Sigmoid colon (tissue), 7 donors: Measurements from ENCODE around the gene LIPT1. TPM values are rescaled to one million over a fixed set of nuclear protein-coding genes. Genes with fewer than 3 reads are reported as not detected.

ENCODE experiments used
- DNase-seq: peaks from one replicate; pipeline ENCODE4 v3.0.0-alpha.2; 2019
- H3K27ac ChIP-seq, 4 donors: fragments of 200-600 bp; sonication (generic); one replicate each; pipeline ENCODE4 v1.5.1; 2016 to 2019; ENCODE audit warnings: mild to moderate bottlenecking in 1 of 4
- H3K27me3 ChIP-seq, 3 donors: fragments of 200-600 bp; sonication (generic); one replicate each; pipeline ENCODE4 v1.5.1; 2019; ENCODE audit warnings: mild to moderate bottlenecking in 1 of 3
- H3K36me3 ChIP-seq, 4 donors: fragments of 200-600 bp; sonication (generic); one replicate each; pipeline ENCODE4 v1.5.1; 2016 to 2019
- H3K4me1 ChIP-seq, 4 donors: fragments of 200-600 bp; sonication (generic); one replicate each; pipeline ENCODE4 v1.5.1; 2017 to 2019
- H3K4me3 ChIP-seq, 4 donors: fragments of 200-600 bp; sonication (generic); one replicate each; pipeline ENCODE4 v1.5.1; 2017 to 2019; ENCODE audit warnings: mild to moderate bottlenecking in 2 of 4, moderate library complexity in 1 of 4
- H3K9me3 ChIP-seq, 4 donors: fragments of 200-600 bp in 3 of 4; sonication (generic) in 3 of 4; one replicate each; pipeline versions ENCODE4 v1.5.1 to v1.6.1; 2013 to 2019
- EP300 ChIP-seq, 4 donors: sonication (generic); formaldehyde crosslinking; IDR thresholded peaks; one replicate each; pipeline ENCODE4 v1.6.1; 2017; ENCODE audit warnings: antibody characterized with exemption in 4 of 4
- POLR2A ChIP-seq, 2 donors: fragments of 450-650 bp; IDR thresholded peaks; one replicate each; pipeline ENCODE4 v1.6.1; 2016; ENCODE audit warnings: antibody characterized with exemption in 2 of 2, mild to moderate bottlenecking in 2 of 2, moderate library complexity in 2 of 2
- POLR2AphosphoS5 ChIP-seq, 4 donors: sonication (generic); formaldehyde crosslinking; IDR thresholded peaks; one replicate each; pipeline ENCODE4 v1.6.1; 2017; ENCODE audit warnings: antibody characterized with exemption in 4 of 4
- whole genome bisulfite sequencing, 2 donors: extraction: QIAGEN DNeasy Blood & Tissue Kit; methylation state at CpG; one replicate each; pipeline ENCODE4 v1.1.7; 2013; 5-methylcytosine and 5-hydroxymethylcytosine counted together
- intact Hi-C: fragments of 100-400 bp; cut with DNase I; formaldehyde crosslinking; loops from one replicate; pipeline ENCODE4 v1.15.1; 2023
- polyA plus RNA-seq, 3 donors: library from polyadenylated mRNA; stranded (reverse); fragments of 200-250 nt; gene quantifications; one replicate each; pipeline ENCODE4 v1.2.3, GENCODE V29; 2013
- total RNA-seq, 4 donors: library from RNA; depleted of rRNA; stranded (reverse); fragments of >200 nt; gene quantifications; one replicate each; pipeline ENCODE4 v1.1.0, GENCODE V29; 2016
- TF ChIP-seq, protein P1 (sequence below), 4 experiments: fragments of 450-650 bp in 3 of 4; fragments of 200-600 bp in 1 of 4; IDR thresholded peaks; one replicate each; pipeline ENCODE4 v1.5.1; 2016 to 2019; ENCODE audit warnings: antibody characterized with exemption in 4 of 4, mild to moderate bottlenecking in 3 of 4, moderate library complexity in 2 of 4
- donor health status: healthy with polysubstance abuse.
- donor health status: Bipolar disorder and iron deficiency.
- donor health status: healthy.

Gene LIPT1
- total RNA-seq: 1 to 10 TPM; 4.8 to 9.5 (median 7.4) TPM
- 1 to 10 TPM; 3.9 to 9.0 (median 5.1) TPM for polyA plus RNA-seq

- H3K4me1 ChIP-seq: peaks cover 0 to 19% (median 18%) of the 10 kb centered on the region in 4 donors
- no peaks in the 10 kb centered on the region for H3K27me3 ChIP-seq
- DNase-seq: peak; percentile 97
- TF ChIP-seq POLR2A (IDR thresholded peaks at IDR 0.05) (peak; percentile 68 to 78), EP300 (IDR thresholded peaks at IDR 0.05) (peak in 1 of 4 donors; percentile 96), POLR2AphosphoS5 (IDR thresholded peaks at IDR 0.05) (peak; percentile 90 to 97 (median 92))
- TF ChIP-seq, protein P1, sequence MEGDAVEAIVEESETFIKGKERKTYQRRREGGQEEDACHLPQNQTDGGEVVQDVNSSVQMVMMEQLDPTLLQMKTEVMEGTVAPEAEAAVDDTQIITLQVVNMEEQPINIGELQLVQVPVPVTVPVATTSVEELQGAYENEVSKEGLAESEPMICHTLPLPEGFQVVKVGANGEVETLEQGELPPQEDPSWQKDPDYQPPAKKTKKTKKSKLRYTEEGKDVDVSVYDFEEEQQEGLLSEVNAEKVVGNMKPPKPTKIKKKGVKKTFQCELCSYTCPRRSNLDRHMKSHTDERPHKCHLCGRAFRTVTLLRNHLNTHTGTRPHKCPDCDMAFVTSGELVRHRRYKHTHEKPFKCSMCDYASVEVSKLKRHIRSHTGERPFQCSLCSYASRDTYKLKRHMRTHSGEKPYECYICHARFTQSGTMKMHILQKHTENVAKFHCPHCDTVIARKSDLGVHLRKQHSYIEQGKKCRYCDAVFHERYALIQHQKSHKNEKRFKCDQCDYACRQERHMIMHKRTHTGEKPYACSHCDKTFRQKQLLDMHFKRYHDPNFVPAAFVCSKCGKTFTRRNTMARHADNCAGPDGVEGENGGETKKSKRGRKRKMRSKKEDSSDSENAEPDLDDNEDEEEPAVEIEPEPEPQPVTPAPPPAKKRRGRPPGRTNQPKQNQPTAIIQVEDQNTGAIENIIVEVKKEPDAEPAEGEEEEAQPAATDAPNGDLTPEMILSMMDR (IDR thresholded peaks at IDR 0.05): no peak
- intact Hi-C loops: loop anchor here (2.0 to 10.0 kb wide), 3 partner anchors 26 to 340 kb away; partner anchors contain the start of genes EIF5B, MITD1, MRPL30 and REV1
- peak within 1 kb of the TSS; percentile 61 to 85 (median 66) for H3K4me3 ChIP-seq
- 0% methylated on average over 70 of the region's 70 CpGs for WGBS, 2 donors
- peak within 1 kb of the TSS; percentile 83 to 91 (median 84) for H3K27ac ChIP-seq
- H3K36me3 ChIP-seq: peaks cover 0 to 22% (median 5%) of the 10 kb centered on the region in 4 donors
- no peaks in the 10 kb centered on the region for H3K9me3 ChIP-seq
These were observed at the start of gene LIPT1, which contains the start of gene TSGA10 for GRCh38 chr2:99154643-99155536. Gene LIPT1, plus strand, starts transcription at chr2:99154967. Its CDS starts 6,991 bp downstream, at chr2:99161958. Gene TSGA10, minus strand, starts transcription at chr2:99154942. Its CDS starts 45,503 bp downstream, at chr2:99109439.

DNA sequence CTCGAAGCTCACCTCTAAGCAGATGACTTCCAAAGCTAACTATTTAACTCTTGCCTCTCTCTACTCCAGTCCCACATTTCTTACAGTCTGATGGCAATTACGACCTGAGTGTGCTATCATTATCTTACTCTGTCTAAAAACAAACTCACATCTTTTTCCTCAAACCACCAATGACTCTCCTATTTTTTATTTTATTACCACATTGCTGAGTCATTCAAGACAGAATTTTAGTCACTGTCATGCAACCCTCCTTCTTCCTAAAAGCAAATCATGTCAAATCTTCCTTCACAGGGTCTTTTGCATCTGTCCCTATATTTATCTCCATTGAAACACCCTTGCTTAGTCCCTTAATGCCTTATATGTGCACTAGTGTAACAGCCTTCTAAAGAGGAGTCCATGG lies 47.9 kb upstream of the LIPT1 start:
- H3K27ac ChIP-seq: no peak overlapping the region
- no peaks in the 10 kb centered on the region for H3K4me1 ChIP-seq
- TF ChIP-seq, protein P1 (IDR thresholded peaks at IDR 0.05): no peak
- TF ChIP-seq EP300 (IDR thresholded peaks at IDR 0.05) (no peak), POLR2AphosphoS5 (IDR thresholded peaks at IDR 0.05) (no peak), POLR2A (IDR thresholded peaks at IDR 0.05) (no peak)
- 60 to 78% methylated on average over 2 of the region's 2 CpGs for WGBS, 2 donors
- no peaks in the 10 kb centered on the region for H3K9me3 ChIP-seq
- intact Hi-C loops: no loop called here
- DNase-seq: no peak
- H3K27me3 ChIP-seq: peaks cover 0 to 4% (median 0%) of the 10 kb centered on the region in 3 donors
- no peaks in the 10 kb centered on the region for H3K36me3 ChIP-seq
- H3K4me3 ChIP-seq: no peak overlapping the region

DNA sequence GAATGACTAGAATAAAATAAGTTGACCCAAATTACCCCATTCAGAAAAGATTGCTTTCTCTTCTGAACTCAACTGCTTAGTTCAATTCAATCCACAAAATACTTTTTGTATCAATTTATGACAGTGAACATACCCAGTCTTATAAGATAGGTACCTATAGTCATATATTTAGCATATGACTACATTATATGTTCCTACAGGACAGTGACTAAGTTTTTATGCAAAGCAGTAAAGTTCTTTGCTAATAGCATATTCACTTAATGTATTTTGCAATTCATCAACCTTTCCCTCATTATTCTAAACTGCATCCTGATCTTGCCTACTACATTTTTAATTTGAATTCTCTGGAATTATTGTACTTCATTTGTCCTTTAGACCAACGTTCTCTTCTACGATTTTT lies 43.5 kb upstream of the LIPT1 start:
- 86 to 90% methylated on average over 2 of the region's 2 CpGs for WGBS, 2 donors
- H3K9me3 ChIP-seq: no peaks in the 10 kb centered on the region
- H3K27ac ChIP-seq: no peak overlapping the region
- no peaks in the 10 kb centered on the region for H3K36me3 ChIP-seq
- TF ChIP-seq, protein P1 (IDR thresholded peaks at IDR 0.05): no peak
- TF ChIP-seq POLR2A (IDR thresholded peaks at IDR 0.05) (no peak), EP300 (IDR thresholded peaks at IDR 0.05) (no peak), POLR2AphosphoS5 (IDR thresholded peaks at IDR 0.05) (no peak)
- H3K27me3 ChIP-seq: peaks cover 0 to 4% (median 0%) of the 10 kb centered on the region in 3 donors
- DNase-seq: no peak
- no peak overlapping the region for H3K4me3 ChIP-seq
- intact Hi-C loops: no loop called here
- no peaks in the 10 kb centered on the region for H3K4me1 ChIP-seq

- H3K27ac ChIP-seq: no peak overlapping the region
- intact Hi-C loops: no loop called here
- peaks cover 0 to 4% (median 0%) of the 10 kb centered on the region in 3 donors for H3K27me3 ChIP-seq
- H3K4me1 ChIP-seq: no peaks in the 10 kb centered on the region
- H3K4me3 ChIP-seq: no peak overlapping the region
- TF ChIP-seq POLR2A (IDR thresholded peaks at IDR 0.05) (no peak), POLR2AphosphoS5 (IDR thresholded peaks at IDR 0.05) (no peak), EP300 (IDR thresholded peaks at IDR 0.05) (no peak)
- TF ChIP-seq, protein P1 (IDR thresholded peaks at IDR 0.05): no peak
- no peak for DNase-seq
- H3K9me3 ChIP-seq: no peaks in the 10 kb centered on the region
- H3K36me3 ChIP-seq: no peaks in the 10 kb centered on the region
- 94% methylated on average over 1 of the region's 1 CpG for WGBS, 2 donors
These were observed 42.8 kb upstream of the LIPT1 start for GRCh38 chr2:99111945-99112344.
